HG03460 (cell line): ENCODE results near the gene EXOC3L1.
A peak's percentile ranks its signal among the peaks of the same experiment; 100 is the strongest.

Experiments
- ATAC-seq: cut with Tn5 transposase; IDR thresholded peaks from one replicate; pipeline ENCODE4 v1.9.1; 2021; ENCODE audit not compliant: unreplicated experiment

Gene EXOC3L1

GRCh38 chr16:67165121-67166078, 24.5 kb downstream of the EXOC3L1 start:
- ATAC-seq = no peak

GRCh38 chr16:67164599-67165061, 25.3 kb downstream of the EXOC3L1 start, which contains the start of gene HSF4:
Gene HSF4, plus strand, starts transcription at chr16:67164745. Its CDS starts 67 bp downstream, at chr16:67164812.
- ATAC-seq = no peak

- no peak for ATAC-seq
These were observed 25.9 kb downstream of the EXOC3L1 start for GRCh38 chr16:67163999-67164558.

- ATAC-seq = no peak
These were observed 26.6 kb downstream of the EXOC3L1 start for GRCh38 chr16:67163164-67163998.

GRCh38 chr16:67162506-67163163, 27.3 kb downstream of the EXOC3L1 start:
- no peak for ATAC-seq

GRCh38 chr16:67161595-67162058, 28.3 kb downstream of the EXOC3L1 start:
- no peak for ATAC-seq

- peak; percentile 40 for ATAC-seq
These were observed 31.0 kb downstream of the EXOC3L1 start for GRCh38 chr16:67158637-67159600.

GRCh38 chr16:67157892-67158635, 31.9 kb downstream of the EXOC3L1 start:
- no peak for ATAC-seq

GRCh38 chr16:67157106-67157748, 32.7 kb downstream of the EXOC3L1 start:
- ATAC-seq = no peak

GRCh38 chr16:67156143-67156844, 33.6 kb downstream of the EXOC3L1 start:
- no peak for ATAC-seq

- no peak for ATAC-seq
These were observed 34.4 kb downstream of the EXOC3L1 start for GRCh38 chr16:67155295-67156142.

GRCh38 chr16:67154578-67155294, 35.2 kb downstream of the EXOC3L1 start:
- no peak for ATAC-seq

- no peak for ATAC-seq
These were observed 38.4 kb downstream of the EXOC3L1 start for GRCh38 chr16:67151431-67152097.

- no peak for ATAC-seq
These were observed 39.0 kb downstream of the EXOC3L1 start, which contains the start of gene B3GNT9 for GRCh38 chr16:67150833-67151396. Gene B3GNT9, minus strand, starts transcription at chr16:67150998. Its CDS starts 513 bp downstream, at chr16:67150485.
